ENCODE data around the gene CFAP99.

The CFAP99 gene

GRCh38 chr4:2470791-2471190 is 52.0 kb downstream of the CFAP99 start:
- Histone ChIP-seq H3K36me3 (ENCODE audit: insufficient read depth) (no peaks in the 10 kb centered on the region), H3K27ac (no peak overlapping the region), H3K79me2 (ENCODE audit: insufficient read depth, low read depth) (peaks cover 76% of the 10 kb centered on the region), H2AFZ (ENCODE audit: low read depth) (no peak overlapping the region), H3K27me3 (ENCODE audit: insufficient read depth, low read depth) (no peaks in the 10 kb centered on the region), H3K9ac (no peak overlapping the region), H3K4me1 (ENCODE audit: low read depth, poor library complexity, severe bottlenecking) (peaks cover 7% of the 10 kb centered on the region), H4K20me1 (ENCODE audit: insufficient read depth) (peaks cover 9% of the 10 kb centered on the region; the same call in 1 of the 2 replicates), H3K4me2 (peak overlapping the region; percentile 62), H3K4me3 (IDR thresholded peaks at IDR 0.05; ENCODE audit: insufficient read depth, low read depth, low read length) (no peak overlapping the region)
- TF ChIP-seq CTCF (conservative IDR thresholded peaks at IDR 0.05; ENCODE audit: low read depth, low read length) = no peak

GRCh38 chr4:2472187-2472586 is 53.4 kb downstream of the CFAP99 start:
- Histone ChIP-seq H2AFZ (ENCODE audit: low read depth) (no peak overlapping the region), H3K36me3 (ENCODE audit: insufficient read depth) (no peaks in the 10 kb centered on the region), H3K4me1 (ENCODE audit: low read depth, poor library complexity, severe bottlenecking) (peaks cover 7% of the 10 kb centered on the region), H3K27me3 (ENCODE audit: insufficient read depth, low read depth) (no peaks in the 10 kb centered on the region), H3K27ac (no peak overlapping the region), H3K79me2 (ENCODE audit: insufficient read depth, low read depth) (peaks cover 87% of the 10 kb centered on the region), H3K4me3 (IDR thresholded peaks at IDR 0.05; ENCODE audit: insufficient read depth, low read depth, low read length) (no peak overlapping the region), H4K20me1 (ENCODE audit: insufficient read depth) (peaks cover 9% of the 10 kb centered on the region; the same call in 1 of the 2 replicates), H3K4me2 (no peak overlapping the region), H3K9ac (no peak overlapping the region)
- TF ChIP-seq CTCF (conservative IDR thresholded peaks at IDR 0.05; ENCODE audit: low read depth, low read length) = no peak

GRCh38 chr4:2478229-2478628 is 59.5 kb downstream of the CFAP99 start:
- peaks cover 30% of the 10 kb centered on the region for H4K20me1 ChIP-seq (ENCODE audit: insufficient read depth)
- no peak overlapping the region for H3K9ac ChIP-seq
- no peak overlapping the region for H3K4me2 ChIP-seq
- TF ChIP-seq CTCF (conservative IDR thresholded peaks at IDR 0.05; ENCODE audit: low read depth, low read length) = no peak
- no peaks in the 10 kb centered on the region for H3K27me3 ChIP-seq (ENCODE audit: insufficient read depth, low read depth)
- no peaks in the 10 kb centered on the region for H3K36me3 ChIP-seq (ENCODE audit: insufficient read depth)
- no peak overlapping the region for H2AFZ ChIP-seq (ENCODE audit: low read depth)
- H3K79me2 ChIP-seq (ENCODE audit: insufficient read depth, low read depth) = peaks cover 100% of the 10 kb centered on the region
- H3K27ac ChIP-seq = no peak overlapping the region
- H3K4me3 ChIP-seq (IDR thresholded peaks at IDR 0.05; ENCODE audit: insufficient read depth, low read depth, low read length) = no peak overlapping the region
- peaks cover 3% of the 10 kb centered on the region for H3K4me1 ChIP-seq (ENCODE audit: low read depth, poor library complexity, severe bottlenecking)

GRCh38 chr4:2480649-2481048 is 61.9 kb downstream of the CFAP99 start:
- no peak overlapping the region for H3K4me3 ChIP-seq (IDR thresholded peaks at IDR 0.05; ENCODE audit: insufficient read depth, low read depth, low read length)
- no peak overlapping the region for H2AFZ ChIP-seq (ENCODE audit: low read depth)
- H3K27ac ChIP-seq = no peak overlapping the region
- H3K27me3 ChIP-seq (ENCODE audit: insufficient read depth, low read depth) = no peaks in the 10 kb centered on the region
- H4K20me1 ChIP-seq (ENCODE audit: insufficient read depth) = peaks cover 30% of the 10 kb centered on the region
- no peaks in the 10 kb centered on the region for H3K36me3 ChIP-seq (ENCODE audit: insufficient read depth)
- H3K4me1 ChIP-seq (ENCODE audit: low read depth, poor library complexity, severe bottlenecking) = peaks cover 3% of the 10 kb centered on the region
- no peak overlapping the region for H3K9ac ChIP-seq
- H3K4me2 ChIP-seq = no peak overlapping the region
- peaks cover 97% of the 10 kb centered on the region for H3K79me2 ChIP-seq (ENCODE audit: insufficient read depth, low read depth)
- no peak for TF ChIP-seq CTCF (conservative IDR thresholded peaks at IDR 0.05; ENCODE audit: low read depth, low read length)
